Large intestine (tissue), 3 donors: ENCODE measurements around the gene STIL. TPM values are rescaled to one million over a fixed set of nuclear protein-coding genes. Genes with fewer than 3 reads are reported as not detected.

ENCODE experiments used
- DNase-seq, 2 donors: peaks; one replicate each; pipeline versions ENCODE4 v3.0.0 to v3.0.0-alpha.2; 2013
- H3K27ac ChIP-seq: one replicate; pipeline ENCODE4 v1.5.1; 2013; ENCODE audit warnings: low read length
- H3K27me3 ChIP-seq: 2 replicates; pipeline ENCODE4 v1.6.1; 2013; ENCODE audit warnings: low read length; ENCODE audit not compliant: control insufficient read depth, insufficient read depth
- H3K36me3 ChIP-seq: 2 replicates; pipeline ENCODE4 v1.6.1; 2013; ENCODE audit warnings: low read length; ENCODE audit not compliant: control insufficient read depth, insufficient read depth
- H3K4me1 ChIP-seq: one replicate; pipeline ENCODE4 v1.6.1; 2013; ENCODE audit warnings: low read length; ENCODE audit not compliant: control insufficient read depth, insufficient read depth
- H3K4me3 ChIP-seq: one replicate; pipeline ENCODE4 v1.5.1; 2013; ENCODE audit warnings: low read length
- H3K9me3 ChIP-seq: one replicate; pipeline ENCODE4 v1.6.1; 2013; ENCODE audit warnings: mild to moderate bottlenecking, low read depth, low read length, moderate library complexity; ENCODE audit not compliant: control insufficient read depth
- WGBS: methylation state at CpG from one replicate; pipeline ENCODE4 v1.1.5; 2013; ENCODE audit warnings: low lambda C conversion rate; ENCODE audit not compliant: insufficient coverage; 5-methylcytosine and 5-hydroxymethylcytosine counted together
- polyA plus RNA-seq: library from polyadenylated mRNA; unstranded; fragments of 120-200 nt; gene quantifications from one replicate; pipeline ENCODE4 v1.2.1, GENCODE V29; 2013

STIL gene
- polyA plus RNA-seq, 1 donor: 4.7 TPM

DNA sequence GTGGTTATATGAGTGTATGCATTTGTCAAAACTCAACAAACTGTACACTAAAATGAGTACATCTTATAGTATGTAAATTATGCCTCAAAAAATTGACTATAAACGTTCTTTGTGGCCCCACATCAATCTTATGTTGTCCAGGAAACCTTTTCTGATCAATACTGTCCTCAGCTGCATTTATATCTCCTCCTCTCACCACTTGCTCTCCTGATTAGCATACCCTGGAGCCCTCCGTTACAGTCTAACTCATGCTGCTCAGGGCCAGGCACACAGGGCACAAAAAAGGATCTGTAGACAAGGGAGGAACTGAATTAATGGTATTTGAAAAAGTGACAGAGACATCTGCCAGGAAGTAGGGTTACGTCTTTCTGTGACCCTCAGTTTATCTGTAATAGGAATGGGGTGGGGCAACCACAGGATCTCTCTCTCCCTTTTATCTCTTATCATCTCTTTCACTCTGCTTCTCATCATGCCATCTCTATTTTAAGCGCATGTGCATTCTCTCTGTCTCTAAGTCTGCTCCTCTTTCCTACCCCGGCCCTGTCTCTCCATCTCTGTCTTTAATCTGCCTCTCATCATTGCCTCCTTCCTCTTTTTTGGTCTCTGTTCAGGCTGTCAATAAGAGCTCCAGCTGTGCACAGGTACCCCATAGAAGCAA, 74.9 kb downstream of the STIL start:
- WGBS: 68% methylated on average over 3 of the region's 5 CpGs
- H3K36me3 ChIP-seq: no peaks in the 10 kb centered on the region
- H3K27me3 ChIP-seq: peaks cover 49% of the 10 kb centered on the region
- no peak overlapping the region for H3K27ac ChIP-seq
- H3K9me3 ChIP-seq: no peaks in the 10 kb centered on the region
- no peak overlapping the region for H3K4me3 ChIP-seq
- H3K4me1 ChIP-seq: no peaks in the 10 kb centered on the region
- no peak for DNase-seq

DNA sequence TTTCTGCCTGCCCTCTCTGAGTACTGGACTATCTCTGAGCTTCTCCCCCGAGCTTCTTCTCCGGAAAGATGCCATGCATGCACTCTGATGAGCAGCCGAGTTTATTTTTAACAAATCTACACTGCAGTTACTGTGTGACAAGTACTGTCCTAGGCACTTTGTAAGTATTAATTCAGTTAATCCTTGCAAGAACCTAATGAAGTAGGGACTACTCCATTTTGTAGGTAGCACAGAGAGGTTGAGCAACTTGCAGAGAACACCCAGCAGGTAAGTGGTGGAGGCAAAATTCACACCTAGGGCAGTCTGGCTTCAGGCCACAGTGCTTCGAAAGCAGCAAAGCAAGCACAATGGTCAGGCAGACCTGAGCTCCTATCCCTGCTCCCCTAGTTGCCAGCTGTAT, 78.1 kb downstream of the STIL start:
- Histone ChIP-seq H3K9me3 (peaks cover 9% of the 10 kb centered on the region), H3K36me3 (no peaks in the 10 kb centered on the region), H3K27ac (no peak overlapping the region), H3K27me3 (peaks cover 62% of the 10 kb centered on the region), H3K4me3 (no peak overlapping the region), H3K4me1 (peaks cover 9% of the 10 kb centered on the region)
- no CpG with 5 or more reads among the region's 4 CpGs for WGBS
- DNase-seq: no peak

- no CpG with 5 or more reads among the region's 21 CpGs for WGBS
- no peak overlapping the region for H3K27ac ChIP-seq
- no peak for DNase-seq
- H3K4me1 ChIP-seq: peaks cover 9% of the 10 kb centered on the region
- no peaks in the 10 kb centered on the region for H3K36me3 ChIP-seq
- H3K4me3 ChIP-seq: no peak overlapping the region
- peaks cover 67% of the 10 kb centered on the region for H3K27me3 ChIP-seq
- peaks cover 10% of the 10 kb centered on the region for H3K9me3 ChIP-seq
These were observed 78.7 kb downstream of the STIL start for GRCh38 chr1:47235241-47235681.

DNA sequence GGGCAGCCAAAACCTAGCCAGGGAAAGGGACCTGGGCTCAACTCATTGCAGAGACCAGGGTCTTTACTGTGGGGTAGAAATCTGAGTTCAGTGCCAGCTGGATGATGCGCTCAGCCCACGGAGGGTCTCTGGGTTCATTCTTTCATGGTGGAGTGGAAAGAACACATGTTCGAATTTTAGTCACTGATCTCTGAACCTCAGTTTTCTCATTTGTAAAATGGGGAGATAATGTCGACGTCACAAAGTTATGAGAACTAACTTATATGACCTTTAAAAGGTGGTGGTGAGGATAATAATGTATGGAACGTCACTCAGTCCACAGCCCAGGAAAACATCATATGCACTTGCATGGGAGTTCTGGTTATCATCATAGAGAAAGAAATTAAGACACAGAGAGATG, 80.8 kb downstream of the STIL start:
- H3K4me3 ChIP-seq: no peak overlapping the region
- peaks cover 85% of the 10 kb centered on the region for H3K27me3 ChIP-seq
- H3K36me3 ChIP-seq: no peaks in the 10 kb centered on the region
- peaks cover 17% of the 10 kb centered on the region for H3K4me1 ChIP-seq
- no CpG with 5 or more reads among the region's 6 CpGs for WGBS
- no peak overlapping the region for H3K27ac ChIP-seq
- peaks cover 10% of the 10 kb centered on the region for H3K9me3 ChIP-seq
- no peak for DNase-seq

GRCh38 chr1:47232187-47232874, 81.6 kb downstream of the STIL start, which contains the start of gene TAL1:
Gene TAL1 (minus strand): TSS chr1:47232225. CDS start chr1:47225888, 6,337 bp downstream.
- peaks cover 89% of the 10 kb centered on the region for H3K27me3 ChIP-seq

GRCh38 chr1:47231301-47232186, 82.4 kb downstream of the STIL start:
- H3K9me3 ChIP-seq: peaks cover 10% of the 10 kb centered on the region
- H3K4me3 ChIP-seq: peak overlapping the region; percentile 11
- peaks cover 17% of the 10 kb centered on the region for H3K4me1 ChIP-seq
- H3K36me3 ChIP-seq: no peaks in the 10 kb centered on the region
- peak in 1 of 2 donors; percentile 71 for DNase-seq
- H3K27me3 ChIP-seq: peaks cover 95% of the 10 kb centered on the region
- 0% methylated on average over 1 of the region's 62 CpGs for WGBS
- H3K27ac ChIP-seq: no peak overlapping the region

More at GRCh38 chr1:47232187-47232874, 81.6 kb downstream of the STIL start, which contains the start of gene TAL1:
- Histone ChIP-seq H3K9me3 (peaks cover 10% of the 10 kb centered on the region), H3K4me1 (peaks cover 17% of the 10 kb centered on the region), H3K36me3 (no peaks in the 10 kb centered on the region), H3K4me3 (peak within 1 kb of the TSS; percentile 11), H3K27ac (no peak within 1 kb of the TSS)
- 0% methylated on average over 1 of the region's 51 CpGs for whole genome bisulfite sequencing
- no peak for DNase-seq

DNA sequence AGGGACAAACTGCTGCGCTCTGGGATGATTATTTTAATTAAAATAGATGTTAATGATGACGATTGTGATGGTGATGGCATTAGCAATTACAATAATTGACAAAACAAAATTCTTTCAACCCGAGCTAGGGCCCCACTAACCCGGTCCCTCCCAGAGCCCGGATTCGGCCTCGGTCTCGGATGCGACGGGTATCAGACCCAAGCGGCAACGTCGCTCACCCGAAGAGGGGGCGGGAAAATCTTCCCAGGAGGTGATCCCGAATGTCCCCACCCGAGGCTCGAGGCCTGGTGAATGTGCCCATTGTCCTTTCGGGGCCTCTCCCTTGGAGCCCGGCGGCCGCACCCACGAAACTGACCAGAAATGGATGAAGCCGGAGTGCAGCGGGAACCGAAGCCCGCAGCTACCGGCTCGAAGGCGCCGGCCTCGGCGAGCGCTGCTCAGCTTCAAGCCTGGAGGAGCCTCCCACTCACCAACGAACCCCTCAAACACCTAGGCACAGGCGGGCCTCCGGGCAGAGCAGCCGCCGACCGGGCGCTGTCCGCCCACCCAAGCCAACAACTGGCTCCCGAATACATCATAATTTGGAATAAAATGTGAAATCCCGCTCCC, 83.2 kb downstream of the STIL start:
- H3K4me3 ChIP-seq: peak overlapping the region; percentile 8
- peaks cover 100% of the 10 kb centered on the region for H3K27me3 ChIP-seq
- no peak overlapping the region for H3K27ac ChIP-seq
- no peaks in the 10 kb centered on the region for H3K36me3 ChIP-seq
- WGBS: no CpG with 5 or more reads among the region's 44 CpGs
- H3K9me3 ChIP-seq: peaks cover 10% of the 10 kb centered on the region
- DNase-seq: peak in 1 of 2 donors; percentile 42
- peaks cover 17% of the 10 kb centered on the region for H3K4me1 ChIP-seq

DNA sequence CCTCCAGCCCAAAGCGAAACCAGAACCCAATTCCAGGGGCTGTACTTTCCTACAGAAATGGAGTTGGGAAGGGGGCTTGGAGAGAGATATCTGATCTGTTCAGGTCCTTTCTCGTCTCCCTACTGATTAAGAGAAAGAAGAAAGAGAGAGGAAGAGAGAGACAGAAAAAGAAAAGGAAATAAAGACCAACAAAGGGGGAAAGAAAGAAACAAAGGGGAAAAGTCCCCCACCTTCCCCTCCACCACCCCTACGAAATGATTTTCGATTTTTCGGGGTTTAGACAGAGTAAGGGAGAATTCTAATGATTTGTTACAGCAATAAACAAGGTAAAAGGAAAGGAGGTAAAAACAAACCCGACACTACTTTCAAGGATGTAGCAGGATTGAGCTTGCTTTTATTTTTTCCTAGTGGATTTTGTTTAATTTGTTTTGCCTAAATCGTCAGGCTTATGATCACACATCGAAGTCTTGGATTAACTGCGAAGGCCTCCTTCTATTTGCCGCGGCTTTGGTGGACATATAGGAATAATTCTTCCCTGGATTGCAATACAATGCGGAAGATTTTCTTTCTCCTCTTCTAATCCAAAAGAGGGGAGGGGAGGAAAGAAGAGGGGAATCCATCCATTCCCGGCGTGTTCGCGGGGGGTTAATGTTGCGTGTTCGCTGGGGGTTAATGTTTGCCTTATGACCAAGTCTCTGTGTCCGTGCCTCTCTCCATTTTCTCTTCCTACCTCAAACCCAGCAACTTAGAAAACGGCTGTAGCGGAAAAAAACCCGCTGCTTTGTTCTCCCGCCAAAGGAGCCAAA, 83.9 kb downstream of the STIL start:
- WGBS: 18% methylated on average over 5 of the region's 23 CpGs
- Histone ChIP-seq H3K27ac (no peak overlapping the region), H3K4me3 (no peak overlapping the region), H3K4me1 (peaks cover 17% of the 10 kb centered on the region), H3K27me3 (peaks cover 97% of the 10 kb centered on the region), H3K9me3 (peaks cover 10% of the 10 kb centered on the region), H3K36me3 (no peaks in the 10 kb centered on the region)
- no peak for DNase-seq

DNA sequence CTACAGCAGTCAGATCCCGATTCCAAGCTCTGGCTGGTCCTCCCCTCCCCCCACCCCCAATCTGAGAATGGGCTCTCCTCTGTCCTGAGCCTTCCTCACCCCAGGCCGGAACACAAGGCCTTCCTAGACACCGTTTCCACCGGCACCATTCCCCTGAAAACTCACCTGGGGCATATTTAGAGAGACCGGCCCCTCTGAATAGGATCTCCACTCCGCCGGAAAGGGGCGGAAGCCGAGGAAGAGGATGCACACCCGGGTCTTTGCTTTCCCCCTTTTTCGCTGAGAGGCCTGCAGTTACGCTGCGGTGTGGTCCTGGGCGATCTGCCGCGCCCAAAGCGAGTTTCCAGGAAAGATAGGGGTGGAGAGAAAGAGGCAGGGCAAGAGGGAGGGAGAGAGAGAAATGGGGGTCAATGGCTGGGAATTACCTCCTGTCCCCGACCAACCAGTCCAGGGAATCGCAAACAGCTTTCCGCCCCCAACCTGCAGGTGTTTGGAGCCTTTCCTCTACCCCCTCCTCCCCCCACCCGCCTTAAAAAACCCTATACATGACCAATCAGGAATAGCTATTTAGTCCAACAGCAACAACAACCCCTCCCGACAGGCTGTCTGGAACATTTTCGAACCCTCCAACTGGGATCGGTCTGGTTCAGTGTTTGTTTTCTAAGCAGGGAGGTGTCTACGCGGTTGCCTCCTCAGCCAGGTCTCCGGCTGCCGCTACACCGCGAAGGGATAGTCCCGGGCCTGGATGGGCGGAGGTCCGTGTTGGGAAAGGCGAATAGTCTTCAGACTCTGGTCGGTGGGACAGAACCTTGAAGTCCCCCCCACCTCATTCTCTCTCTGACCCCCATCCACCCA, 84.7 kb downstream of the STIL start:
- no CpG with 5 or more reads among the region's 35 CpGs for WGBS
- H3K36me3 ChIP-seq: no peaks in the 10 kb centered on the region
- H3K9me3 ChIP-seq: peaks cover 10% of the 10 kb centered on the region
- DNase-seq: no peak
- H3K4me3 ChIP-seq: no peak overlapping the region
- H3K27me3 ChIP-seq: peaks cover 97% of the 10 kb centered on the region
- no peak overlapping the region for H3K27ac ChIP-seq
- H3K4me1 ChIP-seq: peaks cover 24% of the 10 kb centered on the region
